Measurements from ENCODE around the gene PRM3.

- TF ChIP-seq CTCF (conservative IDR thresholded peaks at IDR 0.05 in 1 of 2, IDR thresholded peaks at IDR 0.05 in 1 of 2; ENCODE audit: low read depth in 1 of 2, low read length in 2 of 2) (no peak), EZH2 (IDR thresholded peaks at IDR 0.05; ENCODE audit: low read length, missing control alignments) (no peak)
Observed at GRCh38 chr16:11300560-11300892, 27.1 kb upstream of the PRM3 start.
